Measurements from ENCODE around the gene SLIT1.
A peak's percentile ranks its signal among the peaks of the same experiment; 100 is the strongest.
"Not testable (repeated sequence)": the region's sequence is repeated elsewhere in the genome, so short reads cannot be mapped to it uniquely, and the experiment has no call there.

Gene SLIT1

GRCh38 chr10:97038688-97039087 is 147.1 kb downstream of the SLIT1 start:
- no peak for DNase-seq

GRCh38 chr10:97037365-97038361 is 148.1 kb downstream of the SLIT1 start:
- peak; percentile 69 for DNase-seq

GRCh38 chr10:97034958-97035769 is 150.6 kb downstream of the SLIT1 start:
- DNase-seq = no peak

- DNase-seq = no peak
Observed at GRCh38 chr10:97034301-97034700, 151.5 kb downstream of the SLIT1 start.

- DNase-seq = not testable (repeated sequence)
Observed at GRCh38 chr10:97033841-97034240, 151.9 kb downstream of the SLIT1 start.

DNA sequence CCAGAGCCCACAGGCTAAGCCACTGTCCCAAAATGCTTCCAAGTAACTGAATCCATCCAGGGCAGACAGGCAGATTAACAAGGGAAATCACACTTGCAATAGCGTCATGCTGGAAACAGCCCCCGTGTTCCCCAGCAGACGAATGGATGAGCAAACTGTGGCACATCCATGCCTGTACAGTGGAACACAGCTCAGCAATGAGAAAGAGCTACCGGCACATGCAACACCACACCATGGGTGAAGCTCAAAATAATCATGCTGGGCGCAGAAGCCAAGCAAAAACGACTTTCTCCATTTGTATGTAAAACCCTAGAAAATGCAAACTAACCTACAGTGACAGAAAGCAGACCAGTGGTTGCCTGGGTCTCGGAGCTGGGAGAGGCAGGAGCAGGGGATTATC is 153.1 kb downstream of the SLIT1 start:
- DNase-seq = no peak

- no peak for DNase-seq
Observed at GRCh38 chr10:97031459-97031858, 154.3 kb downstream of the SLIT1 start.

DNA sequence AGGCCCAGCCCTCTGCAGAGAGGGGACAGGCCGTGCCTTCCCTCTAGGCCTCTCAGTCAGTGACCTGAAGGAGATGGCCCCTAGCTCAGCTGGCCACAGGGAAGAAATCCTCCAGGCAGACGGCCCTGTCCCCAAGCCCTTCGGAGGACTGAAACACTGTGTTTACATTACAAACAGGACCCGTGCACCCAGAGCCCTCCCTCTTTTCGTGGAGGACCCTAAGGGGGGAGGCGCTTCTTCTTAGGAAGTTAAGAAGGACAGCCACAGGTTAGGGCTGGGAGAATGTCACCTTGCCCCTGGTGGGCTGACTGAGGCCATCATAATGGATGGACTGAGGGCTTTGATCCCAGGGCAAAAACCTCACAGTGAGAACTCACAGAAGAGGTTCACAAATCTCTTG is 154.9 kb downstream of the SLIT1 start:
- no peak for DNase-seq

DNA sequence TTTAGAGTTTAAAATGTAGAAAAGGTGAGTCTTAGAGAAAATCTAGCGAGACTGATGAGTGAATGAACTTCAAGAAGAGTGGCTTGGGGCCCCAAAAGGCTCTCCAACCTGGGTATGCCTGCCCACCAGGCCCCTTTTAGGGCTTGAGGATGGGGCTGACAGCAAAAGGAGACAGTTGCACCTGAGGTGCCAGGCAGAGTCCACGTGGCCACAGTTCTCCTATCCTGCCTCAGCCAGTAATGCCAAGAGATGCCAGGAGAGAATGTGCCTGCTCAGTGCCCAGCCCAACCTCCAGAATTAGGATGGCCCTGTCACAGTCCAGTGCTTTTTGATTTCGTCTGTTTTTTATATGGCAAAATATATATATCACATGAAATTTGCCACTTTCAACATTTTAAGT is 156.5 kb downstream of the SLIT1 start:
- no peak for DNase-seq

DNA sequence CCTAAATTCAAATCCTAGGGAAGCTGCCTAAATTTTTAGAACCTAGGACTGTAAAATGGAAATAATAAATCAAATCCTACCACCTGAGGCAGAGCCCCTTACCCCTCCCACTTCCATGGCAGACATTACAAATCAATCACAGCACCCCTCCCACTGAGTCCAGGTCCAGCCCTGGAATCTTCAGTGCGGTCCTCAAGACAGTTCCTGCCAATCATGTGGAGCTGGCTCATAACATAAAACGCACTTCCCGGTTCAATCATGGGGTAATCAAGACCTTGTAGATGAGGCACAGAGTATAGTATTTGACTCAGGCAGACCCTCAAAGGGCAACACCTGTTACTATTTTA is 157.0 kb downstream of the SLIT1 start:
- DNase-seq = no peak

DNA sequence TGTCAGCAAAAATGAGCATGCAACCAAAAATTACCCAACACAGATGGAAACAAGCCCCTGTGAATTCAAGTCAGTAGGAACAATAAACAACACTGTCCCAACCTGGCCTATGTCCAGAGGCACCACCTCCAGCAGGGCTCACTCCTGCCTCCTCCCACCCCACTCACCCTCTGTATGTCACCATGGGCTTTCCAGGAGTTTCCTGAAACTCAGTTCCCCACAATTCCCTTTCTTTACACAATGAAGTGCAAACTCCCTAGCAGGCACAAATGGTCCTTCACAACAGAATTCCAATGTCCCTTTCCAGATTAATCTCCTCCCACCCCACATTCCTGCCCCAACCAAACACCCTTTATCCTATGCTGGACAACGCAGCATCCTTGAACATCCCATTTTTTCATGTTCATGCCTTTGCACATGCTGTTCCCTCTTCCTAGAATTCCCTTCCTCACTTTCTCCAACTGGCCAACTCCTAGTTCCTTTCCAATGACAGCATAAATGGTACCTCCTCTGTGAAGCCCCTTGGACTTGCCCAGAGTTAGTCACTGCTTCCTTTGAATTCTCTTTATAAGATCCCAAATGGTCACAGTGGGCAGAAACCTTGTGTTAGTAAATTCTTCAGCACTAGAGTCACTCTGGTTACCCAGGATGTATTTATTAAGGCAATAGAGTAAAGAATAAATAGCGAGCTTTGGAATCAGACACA is 157.5 kb downstream of the SLIT1 start:
- no peak for DNase-seq

- peak; percentile 54 for DNase-seq
Observed at GRCh38 chr10:97025613-97026242, 160.0 kb downstream of the SLIT1 start.

GRCh38 chr10:97024168-97025073 is 161.3 kb downstream of the SLIT1 start:
- DNase-seq = no peak

DNA sequence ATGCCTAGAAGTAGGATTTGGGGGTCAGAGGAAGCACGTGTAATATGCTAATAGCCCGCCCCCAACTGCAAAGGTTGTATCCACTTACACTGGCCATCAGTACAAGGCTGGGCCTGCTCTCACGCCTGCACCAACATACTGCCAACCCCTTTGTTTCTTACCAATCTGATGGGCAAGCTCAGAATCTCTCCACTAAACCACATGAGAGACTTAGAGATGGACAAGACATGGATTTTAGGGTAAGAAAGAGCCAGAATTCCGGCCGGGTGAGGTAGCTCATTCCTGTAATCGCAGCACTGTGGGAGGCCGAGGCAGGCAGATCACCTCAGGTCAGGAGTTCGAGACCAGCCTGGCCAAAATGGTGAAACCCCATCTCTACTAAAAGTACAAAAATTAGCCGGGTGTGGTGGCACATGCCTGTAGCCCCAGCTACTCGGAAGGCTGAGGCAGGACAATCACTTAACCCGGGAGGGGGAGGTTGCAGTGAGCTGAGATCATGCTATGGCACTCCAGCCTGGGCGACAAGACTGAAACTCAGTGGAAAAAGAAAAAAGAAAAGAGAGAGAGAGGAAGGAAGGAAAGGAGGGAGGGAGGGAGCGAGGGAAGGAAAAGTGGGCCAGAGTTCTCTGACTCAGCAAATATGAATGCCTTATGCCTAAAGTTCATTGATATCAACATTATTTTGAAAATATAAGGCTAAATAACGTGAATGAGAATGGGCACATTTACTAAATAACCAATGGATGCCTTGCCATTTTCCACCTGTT is 162.2 kb downstream of the SLIT1 start:
- DNase-seq = no peak

DNA sequence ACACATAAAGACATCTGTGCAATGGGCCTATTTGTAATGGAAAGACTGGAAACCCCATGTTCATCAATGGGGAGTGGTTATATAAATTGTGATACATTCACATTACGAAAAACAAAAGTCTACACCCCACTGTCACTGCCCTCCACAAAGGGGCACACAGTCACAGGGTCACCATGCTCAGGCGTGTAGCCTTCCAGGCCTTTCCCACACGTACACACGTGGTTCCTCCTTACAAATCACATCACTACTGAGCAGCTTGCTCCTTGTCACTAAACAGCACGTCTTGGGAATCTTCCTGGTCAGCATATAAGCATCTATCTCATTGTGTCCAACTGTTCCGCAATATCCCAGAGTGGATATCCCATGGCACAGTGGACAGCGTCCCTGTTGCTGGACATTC is 163.1 kb downstream of the SLIT1 start:
- DNase-seq = no peak

DNA sequence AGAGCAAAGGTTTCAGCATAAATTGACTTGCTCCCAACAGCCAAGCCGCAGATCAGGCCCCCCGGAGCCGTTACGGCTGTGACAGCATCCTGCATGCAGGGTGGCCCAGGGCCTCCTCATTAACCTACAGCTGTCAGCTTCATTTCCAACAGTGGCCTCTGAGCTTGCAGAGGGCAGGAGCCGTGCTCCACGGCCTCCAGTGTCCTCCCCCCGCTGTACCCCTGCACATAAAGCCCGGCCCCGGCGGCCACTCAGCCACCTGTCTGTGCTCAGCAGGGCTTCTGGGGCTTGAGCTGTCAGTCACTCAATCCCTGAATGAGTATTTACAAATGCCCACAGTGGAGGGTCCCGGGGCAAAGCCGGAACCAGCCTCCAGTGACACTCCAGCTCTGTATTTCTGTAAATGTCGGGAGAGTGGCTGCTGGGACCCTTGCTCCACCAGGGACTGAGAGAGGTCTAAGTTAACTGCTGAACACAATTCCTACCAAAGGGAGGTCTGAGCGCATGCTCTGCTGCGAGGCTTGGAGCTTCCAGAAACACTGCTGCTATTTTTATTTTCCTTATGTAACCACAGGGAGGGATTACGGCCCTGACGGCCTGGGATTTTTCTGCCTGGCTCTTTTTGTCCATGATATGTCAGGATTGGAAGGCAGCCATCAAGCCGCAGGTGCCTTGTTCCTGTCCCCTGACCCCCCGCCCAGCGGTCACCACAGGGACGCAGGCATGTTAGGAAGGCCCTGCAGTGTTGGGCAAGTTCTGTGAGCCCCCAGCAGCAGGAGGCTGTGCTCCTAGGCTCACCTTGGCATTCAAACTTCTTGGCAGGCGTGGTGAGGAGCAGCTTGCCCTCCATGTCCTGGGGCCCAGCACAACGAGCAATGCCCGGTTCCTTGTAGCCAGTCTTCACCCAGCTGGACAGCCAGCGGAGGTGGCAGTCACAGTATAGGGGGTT is 165.0 kb downstream of the SLIT1 start:
- no peak for DNase-seq

DNA sequence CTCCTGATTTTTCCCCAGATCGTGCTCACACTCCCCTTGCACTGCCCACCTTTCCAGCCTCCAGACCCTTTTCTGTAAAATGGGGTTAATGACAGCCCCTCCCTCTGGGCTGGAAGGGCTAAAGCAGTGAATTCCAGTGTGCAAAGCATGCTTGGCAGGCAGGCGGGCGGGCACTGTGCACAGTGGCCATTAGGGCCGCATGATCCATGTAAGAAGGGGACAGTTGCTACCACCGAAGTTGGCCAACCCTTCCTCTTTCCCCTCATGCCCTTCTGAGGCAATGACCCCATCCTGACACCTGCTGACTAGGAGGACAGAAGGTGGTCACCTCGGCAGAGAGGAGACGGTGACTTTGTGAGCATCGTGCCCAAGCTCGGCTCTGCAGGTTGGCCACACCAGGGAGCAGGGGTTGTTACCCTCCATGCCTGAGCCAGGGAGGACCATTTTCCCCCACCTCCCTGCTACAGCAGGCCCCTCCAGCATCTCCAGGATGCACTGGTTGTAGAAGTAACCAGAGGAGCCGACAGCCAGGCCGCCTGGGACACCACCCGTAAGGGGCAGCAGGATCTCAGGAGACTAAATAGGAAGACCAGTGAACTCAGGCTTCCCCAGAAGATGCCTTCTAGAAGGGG is 166.4 kb downstream of the SLIT1 start:
- DNase-seq = no peak

GRCh38 chr10:97018251-97019212 is 167.2 kb downstream of the SLIT1 start:
- DNase-seq = no peak

All from CD4-positive, alpha-beta T cell treated with Interleukin-17A for 1 hour (primary cell).